ENCODE data around the gene GJC3.
"Not testable (repeated sequence)": the region's sequence is repeated elsewhere in the genome, so short reads cannot be mapped to it uniquely, and the experiment has no call there.

GJC3 gene

GRCh38 chr7:99893280-99893679 is 36.1 kb downstream of the GJC3 start:
- H3K4me3 ChIP-seq (ENCODE audit: low read depth, low read length) = no peak overlapping the region
- no peak for DNase-seq (ENCODE audit: low read depth)
- TF ChIP-seq CTCF (IDR thresholded peaks at IDR 0.05; ENCODE audit: low read depth, low read length, missing control alignments) = no peak

- DNase-seq (ENCODE audit: low read depth); H3K4me3 ChIP-seq (ENCODE audit: low read depth, low read length): not testable (repeated sequence)
Observed at GRCh38 chr7:99890348-99890747, 39.1 kb downstream of the GJC3 start.

GRCh38 chr7:99888366-99888765 is 41.1 kb downstream of the GJC3 start:
- DNase-seq (ENCODE audit: low read depth); H3K4me3 ChIP-seq (ENCODE audit: low read depth, low read length): not testable (repeated sequence)

- no peak for DNase-seq (ENCODE audit: low read depth)
- no peak overlapping the region for H3K4me3 ChIP-seq (ENCODE audit: low read depth, low read length)
- TF ChIP-seq CTCF (IDR thresholded peaks at IDR 0.05; ENCODE audit: low read depth, low read length, missing control alignments) = no peak
Observed at GRCh38 chr7:99881370-99881769, 48.0 kb downstream of the GJC3 start.

GRCh38 chr7:99876933-99877332 is 52.5 kb downstream of the GJC3 start, which contains the start of gene OR2AE1:
OR2AE1 (minus strand) TSS chr7:99877033; CDS start chr7:99877033, 0 bp downstream.
- no peak for TF ChIP-seq CTCF (IDR thresholded peaks at IDR 0.05; ENCODE audit: low read depth, low read length, missing control alignments)
- no peak within 1 kb of the TSS for H3K4me3 ChIP-seq (ENCODE audit: low read depth, low read length)
- no peak for DNase-seq (ENCODE audit: low read depth)

- no peak overlapping the region for H3K4me3 ChIP-seq (ENCODE audit: low read depth, low read length)
- no peak for DNase-seq (ENCODE audit: low read depth)
- no peak for TF ChIP-seq CTCF (IDR thresholded peaks at IDR 0.05; ENCODE audit: low read depth, low read length, missing control alignments)
Observed at GRCh38 chr7:99876491-99876890, 52.9 kb downstream of the GJC3 start.

Data from GM12864 (cell line).